HG02763 (cell line): ENCODE results near the gene PEX14.

Experiments used
- ATAC-seq: cut with Tn5 transposase; IDR thresholded peaks from one replicate; pipeline ENCODE4 v1.9.1; 2021; ENCODE audit warnings: mild to moderate bottlenecking, moderate library complexity; ENCODE audit not compliant: unreplicated experiment

Gene PEX14

DNA sequence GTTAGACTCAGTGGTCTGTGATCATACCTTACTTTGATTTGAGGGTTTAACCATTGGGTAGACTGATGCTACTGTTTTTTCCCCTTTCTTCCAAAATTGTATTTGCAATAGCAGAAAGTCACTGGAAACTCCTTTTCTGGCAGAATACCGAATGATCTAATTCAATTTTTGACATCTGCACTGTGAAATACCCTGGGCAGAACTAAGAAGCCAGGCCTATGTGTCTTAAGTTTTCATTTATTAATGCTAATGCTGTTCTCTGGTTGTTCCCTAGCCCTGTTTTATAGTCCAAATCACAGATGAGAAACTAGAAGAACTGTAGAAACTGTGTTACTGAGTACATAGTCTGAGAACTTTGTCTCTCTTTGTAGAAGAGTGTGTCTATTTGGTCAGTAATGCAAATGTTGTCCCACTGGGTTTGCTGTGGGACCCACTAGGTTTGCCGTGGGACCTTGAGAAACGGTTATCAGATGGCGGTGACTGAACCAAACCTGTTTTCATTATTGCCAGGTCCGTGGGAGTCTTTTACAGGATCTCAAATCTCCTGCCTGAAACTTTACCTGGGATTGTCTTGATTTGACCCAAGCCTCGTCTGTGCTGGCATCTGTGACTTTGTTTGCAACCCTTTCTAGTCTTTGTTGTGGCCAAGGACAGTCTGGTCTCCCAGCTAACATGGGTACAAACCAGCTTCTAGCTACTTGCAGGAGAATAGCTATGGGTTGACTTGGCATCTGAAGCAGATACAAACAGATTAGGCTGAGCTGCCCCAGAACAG, 41.4 kb downstream of the PEX14 start:
- no peak for ATAC-seq

DNA sequence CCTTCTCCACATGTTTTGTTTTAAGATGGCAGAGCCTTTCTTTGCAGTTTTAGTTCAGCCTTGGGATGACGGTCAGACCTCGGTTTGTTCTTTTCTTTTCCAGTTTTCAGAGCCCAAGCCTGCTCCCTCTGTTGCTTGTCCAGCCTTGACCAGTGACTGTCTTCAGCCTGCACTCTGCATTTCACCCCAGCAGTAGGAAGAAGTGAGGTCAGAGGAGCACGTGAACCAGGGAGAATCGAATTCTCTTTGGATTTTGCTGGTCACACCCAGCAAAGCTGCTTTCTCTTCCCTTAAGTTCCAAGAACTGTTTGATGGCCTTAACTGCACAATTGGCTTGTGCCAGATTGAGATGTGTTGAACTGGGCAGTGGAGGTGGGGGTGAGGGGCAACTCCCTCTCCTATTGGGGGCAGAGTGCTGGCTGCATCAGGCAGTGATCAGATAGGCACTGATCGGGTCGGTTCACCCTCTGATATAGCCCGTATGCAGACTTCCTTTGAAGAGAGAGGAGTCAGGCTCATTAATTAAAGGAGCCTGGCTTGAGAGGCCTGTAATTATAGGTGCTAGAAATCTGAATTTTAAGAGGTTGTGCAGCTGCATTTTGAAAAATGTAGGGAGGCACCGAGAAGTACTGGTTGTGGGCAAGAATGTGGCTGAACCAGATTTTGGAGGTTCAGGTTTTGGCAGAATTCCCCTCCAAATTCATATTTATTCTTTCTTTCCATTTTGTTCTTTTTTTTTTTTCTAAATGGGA, 42.4 kb downstream of the PEX14 start:
- ATAC-seq, result no peak

DNA sequence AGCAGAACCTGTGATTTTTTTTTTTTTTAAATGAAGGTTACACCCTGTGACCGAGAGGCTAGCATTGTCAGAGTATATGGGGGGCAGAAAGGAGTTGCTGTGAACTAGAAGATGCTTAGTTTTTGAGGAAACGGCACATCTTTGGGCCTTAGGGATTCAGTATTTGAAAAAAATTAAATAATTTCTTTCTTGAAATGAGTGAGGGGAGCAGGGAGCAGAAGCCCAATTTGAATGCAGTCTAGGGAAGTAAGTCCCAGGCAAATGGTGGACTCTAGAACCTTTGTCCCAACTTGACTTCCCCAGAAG, 42.9 kb downstream of the PEX14 start:
- no peak for ATAC-seq

DNA sequence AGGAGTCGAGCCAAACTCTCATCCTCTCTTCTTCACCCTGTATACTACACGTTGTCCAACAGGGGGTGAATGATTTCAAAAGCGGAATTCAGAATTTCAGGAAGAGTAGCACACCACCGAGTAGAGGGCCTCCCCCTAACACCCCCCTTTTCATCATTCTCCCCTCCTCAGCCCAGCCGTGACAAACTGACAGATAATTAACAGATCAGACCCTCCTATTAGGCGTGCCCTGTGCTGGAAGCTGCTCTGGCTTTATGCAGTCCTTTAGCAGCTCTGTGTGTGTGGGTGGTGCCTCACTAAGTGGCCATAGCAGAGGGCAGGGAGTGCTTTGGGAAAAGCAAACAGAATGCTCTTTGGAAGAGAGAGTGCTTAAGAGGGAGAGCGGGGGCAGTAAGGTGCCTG, 44.3 kb downstream of the PEX14 start:
- ATAC-seq, result no peak

DNA sequence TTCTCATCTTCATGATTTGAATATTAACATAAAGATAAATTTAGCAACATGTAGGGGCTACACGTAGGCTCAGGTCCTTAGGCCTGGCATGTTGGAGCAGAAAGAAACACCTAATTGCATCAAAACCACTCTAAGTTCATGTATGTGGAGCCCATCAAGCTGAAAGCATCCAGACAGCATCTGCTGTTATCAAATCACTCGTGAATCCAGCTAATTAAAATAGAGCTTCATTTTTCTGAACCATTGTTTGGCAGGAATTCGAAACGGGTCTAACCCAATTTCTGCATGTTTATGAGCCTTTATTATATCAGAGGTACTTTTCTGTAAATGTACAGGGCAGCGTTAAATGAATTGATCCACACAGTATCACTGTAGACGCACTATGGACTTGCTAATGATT, 45.7 kb downstream of the PEX14 start:
- ATAC-seq, result no peak

DNA sequence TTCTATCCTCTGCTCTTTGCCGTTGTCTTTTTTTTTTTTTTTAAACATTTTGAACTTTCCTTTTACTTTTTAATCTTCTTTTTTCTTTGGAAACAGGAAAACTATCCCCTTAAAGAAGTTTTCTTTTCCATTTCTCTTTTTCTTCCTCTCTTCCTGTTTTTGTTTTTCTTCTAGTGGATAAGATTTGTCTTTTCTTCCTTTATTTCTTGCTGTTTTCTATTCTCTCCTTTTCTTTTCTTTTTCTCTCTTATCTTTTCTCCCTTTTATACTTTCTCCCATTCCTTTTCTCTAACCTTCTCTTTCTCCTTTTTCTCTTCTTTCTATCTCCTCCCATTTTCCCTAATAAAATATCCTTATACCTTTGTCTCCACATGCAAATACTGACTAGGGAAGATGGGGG, 46.2 kb downstream of the PEX14 start:
- ATAC-seq, result no peak

DNA sequence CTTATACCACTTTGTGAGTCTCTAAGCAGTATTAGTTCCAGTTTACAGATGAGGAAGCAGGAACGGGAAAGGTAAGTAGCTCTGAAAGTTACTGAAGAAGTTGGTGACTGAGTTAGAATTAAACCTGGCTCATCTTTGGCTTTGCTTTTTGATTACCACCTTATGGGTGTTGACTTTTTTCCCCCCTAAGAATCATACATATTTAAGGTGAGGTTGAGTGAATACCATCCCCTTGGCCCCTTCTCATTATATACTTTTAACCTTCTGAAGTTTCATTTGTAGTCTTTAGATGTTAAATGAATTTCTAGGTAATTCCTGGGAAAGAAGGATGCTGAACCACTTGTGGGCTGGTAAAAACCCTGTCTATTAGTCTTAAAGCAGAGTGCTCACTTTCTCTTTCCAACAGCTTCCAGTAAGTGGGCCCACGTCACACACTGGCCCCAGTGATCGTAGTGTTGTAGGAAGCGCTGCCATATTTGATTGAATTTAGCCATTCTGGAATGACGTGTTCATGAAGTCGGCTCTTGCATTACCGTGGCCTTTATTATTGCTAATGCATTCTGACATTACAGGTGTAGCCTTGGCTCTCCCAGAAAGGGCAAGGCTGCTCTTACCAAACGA, 46.9 kb downstream of the PEX14 start:
- no peak for ATAC-seq

DNA sequence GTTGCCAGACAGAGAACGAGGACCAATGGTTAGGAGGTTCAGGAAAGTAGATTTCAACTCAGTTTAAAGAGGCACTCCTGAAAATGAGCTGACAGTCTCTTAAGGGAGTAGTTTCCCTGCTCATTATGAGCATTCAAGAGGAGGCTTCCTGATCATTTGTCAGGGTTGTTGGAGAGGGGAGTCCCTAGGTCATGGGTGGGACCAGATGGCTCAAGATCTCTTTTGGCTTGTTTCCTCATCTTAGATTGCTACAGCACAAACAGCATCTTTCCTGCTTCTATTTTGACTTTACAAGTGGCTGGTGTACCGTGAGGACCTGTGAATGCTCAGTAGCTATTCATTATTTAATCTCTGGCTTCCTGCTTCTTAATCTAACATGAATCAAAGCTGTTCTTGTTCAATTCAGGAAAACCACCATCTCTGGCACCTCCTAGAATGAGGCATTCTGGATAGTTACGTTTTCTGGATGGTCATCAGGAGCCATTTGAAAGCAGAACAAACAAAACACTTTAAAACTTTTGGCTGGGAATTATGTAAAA, 47.6 kb downstream of the PEX14 start:
- ATAC-seq, result no peak

DNA sequence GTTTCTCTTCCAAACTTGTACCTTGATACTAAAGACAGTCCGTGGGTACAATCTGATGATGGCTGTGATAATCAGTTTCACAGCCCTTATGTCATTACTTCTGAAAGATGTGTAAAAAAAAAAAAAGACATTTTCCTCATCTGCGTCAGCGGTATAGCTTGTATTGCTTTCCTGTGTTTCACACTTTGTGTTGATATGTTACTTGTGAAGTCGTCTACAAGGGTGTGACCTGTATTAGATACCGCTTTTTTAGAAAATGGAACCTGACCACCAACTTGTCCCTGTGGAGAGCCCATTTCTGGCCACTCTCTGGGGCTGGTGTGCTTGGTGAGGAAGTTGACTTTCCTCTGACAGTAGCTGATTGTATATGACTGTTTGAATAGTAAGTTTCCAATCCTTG, 50.5 kb downstream of the PEX14 start:
- ATAC-seq, result no peak

DNA sequence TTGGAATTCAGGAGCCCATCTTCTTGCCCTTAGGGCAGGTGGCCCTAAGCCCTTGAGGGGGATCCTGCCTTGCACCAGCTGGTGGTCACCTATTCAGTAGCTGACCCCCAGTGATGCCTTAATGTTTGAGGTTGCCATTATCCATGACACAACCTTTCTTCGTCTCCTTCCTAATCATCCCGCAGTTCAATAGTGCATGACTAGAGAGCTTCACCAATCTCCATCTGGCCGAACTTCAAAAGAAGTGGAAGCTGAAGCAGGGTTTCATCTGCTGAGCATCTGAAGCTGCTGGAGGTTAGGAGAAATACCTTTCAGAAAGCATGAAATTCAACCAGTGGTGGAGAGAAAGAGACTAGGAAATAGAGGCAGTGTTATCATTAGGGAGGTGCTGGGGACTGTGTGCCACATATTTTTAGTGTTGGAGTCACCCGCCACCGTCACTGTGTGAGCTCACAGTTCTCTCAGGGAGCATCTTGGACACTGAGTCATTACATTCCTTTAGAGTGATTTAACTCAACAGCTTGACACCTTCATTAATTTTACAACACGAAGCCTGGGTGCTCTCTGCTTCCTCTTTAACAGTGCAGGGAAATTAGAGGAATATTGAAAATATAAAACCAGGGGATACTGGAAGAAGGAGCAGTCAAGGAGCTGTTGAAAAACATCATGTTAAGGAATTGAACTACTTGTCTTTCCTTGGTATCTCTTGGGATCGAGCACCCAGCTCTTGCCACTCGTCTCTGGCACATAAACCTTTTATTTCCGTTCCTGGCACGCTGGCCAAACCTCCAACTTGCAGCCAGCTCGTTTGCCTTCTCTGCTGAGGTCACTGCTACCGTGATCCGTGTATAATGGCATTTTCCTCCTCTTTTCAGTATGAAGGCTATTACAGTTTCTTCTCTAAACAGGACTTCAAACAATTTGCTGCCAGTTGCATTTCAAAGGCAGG, 53.6 kb downstream of the PEX14 start:
- no peak for ATAC-seq

DNA sequence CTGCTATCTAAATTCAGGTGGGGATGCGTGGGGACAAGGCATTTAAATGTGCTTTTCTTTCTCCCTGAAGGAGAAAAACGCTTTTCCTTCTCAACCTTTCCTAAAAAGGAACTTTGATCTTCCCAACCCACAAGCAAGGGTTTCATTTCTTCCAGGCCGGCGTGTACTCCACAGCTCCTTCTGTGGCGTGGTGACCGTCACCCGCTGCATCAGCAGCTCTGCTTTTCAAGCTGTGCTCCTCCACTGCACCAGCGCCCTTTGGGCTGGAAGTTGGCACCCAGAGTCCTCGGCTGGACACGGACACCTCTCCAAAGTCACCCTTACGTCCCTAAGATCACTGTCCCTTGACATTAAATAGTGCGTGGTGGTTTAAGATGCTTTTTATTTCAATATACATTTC, 54.3 kb downstream of the PEX14 start:
- no peak for ATAC-seq

DNA sequence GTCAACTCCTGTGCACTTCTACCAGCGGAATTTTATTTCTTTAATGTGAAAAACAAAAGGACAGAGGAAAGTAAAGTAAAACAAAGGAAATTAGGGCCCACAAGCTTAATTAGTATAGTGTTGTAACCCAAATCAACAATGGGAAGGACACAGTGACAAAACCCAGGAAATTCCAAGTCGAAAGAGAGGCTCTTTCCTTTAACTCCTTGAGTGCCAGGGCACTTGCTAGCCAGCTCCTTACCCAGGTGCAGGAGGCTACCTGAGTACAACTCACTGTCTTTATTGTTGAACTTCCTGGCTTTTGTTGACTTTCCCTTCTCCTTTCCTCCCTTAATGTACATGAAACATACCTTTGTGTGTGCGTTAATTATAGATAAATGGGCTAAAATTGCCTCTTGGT, 55.0 kb downstream of the PEX14 start:
- ATAC-seq, result no peak

DNA sequence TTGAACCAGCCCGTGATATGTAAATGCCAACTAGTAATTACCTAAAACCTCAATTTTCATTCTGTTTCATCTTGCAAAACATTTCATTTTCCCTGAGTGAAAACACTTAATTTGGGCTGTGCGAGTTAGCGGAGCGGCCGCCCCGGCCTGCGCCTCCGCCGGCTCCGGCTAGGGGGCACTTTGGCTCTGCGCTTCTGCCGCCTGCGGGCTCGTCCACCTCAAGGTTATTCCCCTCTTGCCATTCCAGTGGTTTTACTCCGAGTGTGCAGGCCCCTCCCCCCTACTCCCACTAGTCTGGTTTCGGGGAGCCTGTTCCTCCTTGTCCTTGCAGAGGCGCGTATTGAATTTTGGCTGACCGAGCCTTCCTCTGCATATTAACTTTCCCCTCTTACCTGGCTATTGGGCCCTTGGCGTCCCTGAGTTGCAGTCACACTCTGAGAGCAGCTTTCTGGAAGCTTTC, 55.6 kb downstream of the PEX14 start:
- no peak for ATAC-seq

DNA sequence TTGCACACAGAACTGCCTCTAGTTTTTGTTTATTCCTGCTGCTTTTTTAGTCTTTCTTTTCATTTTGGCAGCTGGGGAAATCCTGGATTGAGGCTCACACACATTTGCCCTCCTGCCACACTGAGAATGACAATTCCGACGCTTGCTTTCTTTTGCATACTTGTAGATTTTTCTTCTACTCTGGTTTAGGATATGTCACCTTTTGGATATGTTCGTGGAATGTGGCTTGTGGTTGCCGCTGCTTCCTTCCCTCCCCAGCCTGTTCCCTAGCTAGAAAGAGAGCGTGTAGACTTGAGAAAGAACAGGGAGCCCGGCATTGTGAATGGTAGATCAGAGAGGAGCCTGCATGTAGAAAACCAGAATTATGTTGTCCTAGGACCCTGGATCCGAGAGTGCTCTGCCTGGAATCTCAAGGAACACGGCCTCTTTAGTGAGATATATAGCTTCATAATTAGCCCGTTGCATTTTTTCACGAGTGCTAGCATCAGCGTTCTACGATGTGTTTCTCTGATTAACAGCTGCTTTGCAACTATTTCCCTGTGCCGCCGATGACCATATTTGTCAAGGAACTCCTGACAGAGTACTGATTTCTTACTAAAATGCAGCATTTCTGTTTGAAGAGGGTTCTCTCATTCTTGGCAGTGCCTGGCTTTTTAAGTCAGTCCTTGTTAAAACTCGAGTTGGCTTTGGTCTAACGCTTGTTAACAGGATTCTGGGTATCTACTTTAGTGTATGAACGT, 56.2 kb downstream of the PEX14 start:
- no peak for ATAC-seq

DNA sequence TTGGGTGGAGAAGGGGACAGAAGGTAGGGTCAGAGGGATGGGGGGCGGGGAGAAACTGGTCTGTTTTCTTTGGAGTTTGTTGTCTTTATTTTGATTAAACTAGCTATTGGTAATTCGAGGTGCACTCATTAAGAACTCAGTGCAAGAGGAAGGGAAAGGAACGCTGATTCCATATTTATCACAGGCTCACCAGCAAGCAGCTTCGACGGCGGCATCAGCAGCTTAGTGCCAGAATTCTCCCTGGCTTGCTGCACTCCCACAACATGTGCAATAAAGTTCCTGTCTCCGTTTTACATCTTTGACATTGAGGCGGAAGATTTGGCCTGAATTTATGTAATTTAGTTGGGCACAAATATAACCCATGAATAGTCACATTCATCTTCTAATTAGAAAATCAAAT, 57.6 kb downstream of the PEX14 start:
- no peak for ATAC-seq

DNA sequence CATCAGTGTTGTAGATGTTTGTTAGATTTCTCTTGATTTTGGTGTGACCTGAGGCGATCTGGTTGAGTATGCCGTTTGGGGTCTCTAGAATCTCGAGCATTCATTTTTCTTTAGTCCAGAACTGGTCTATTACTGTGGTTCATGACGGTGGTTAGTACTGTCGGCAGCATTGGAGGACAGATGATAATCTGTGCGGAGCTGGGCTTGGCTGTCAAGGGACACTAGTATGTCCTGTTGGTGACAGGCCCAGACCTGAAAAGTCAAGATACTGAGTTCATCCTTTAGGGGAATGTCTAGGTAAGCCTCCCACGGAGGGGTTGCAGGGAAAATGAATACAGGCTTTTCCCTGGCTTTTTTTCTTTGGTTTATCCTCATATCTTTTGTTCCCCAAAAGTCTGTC, 59.8 kb downstream of the PEX14 start:
- no peak for ATAC-seq

DNA sequence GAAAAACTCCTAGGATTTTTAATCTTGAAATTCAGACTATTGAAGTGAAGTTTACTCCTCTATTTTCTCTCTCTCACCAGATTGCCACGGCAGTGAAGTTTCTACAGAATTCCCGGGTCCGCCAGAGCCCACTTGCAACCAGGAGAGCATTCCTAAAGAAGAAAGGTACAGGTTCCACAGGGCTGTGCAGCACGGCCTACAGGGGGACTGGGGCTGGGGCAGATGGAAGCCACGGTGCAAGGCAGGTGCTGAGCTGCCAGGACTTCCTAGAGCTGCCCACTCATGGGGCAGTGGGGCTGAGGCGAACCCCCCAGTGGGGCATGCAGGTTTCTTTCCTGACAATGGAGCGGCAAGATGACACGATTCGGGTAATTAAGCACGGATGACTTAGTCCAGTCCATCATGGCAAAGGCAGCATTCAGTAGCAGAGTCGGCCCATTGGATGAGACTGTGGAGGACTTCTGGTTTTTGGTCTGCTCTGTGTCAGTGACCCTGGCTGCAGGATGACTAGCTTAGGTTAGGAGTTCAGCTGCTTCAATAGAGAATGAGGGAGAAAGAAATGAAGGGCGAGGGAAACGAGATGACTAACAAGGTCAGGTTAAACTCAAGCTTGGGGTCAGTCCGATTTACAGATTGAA, 61.5 kb downstream of the PEX14 start:
- ATAC-seq, result no peak

DNA sequence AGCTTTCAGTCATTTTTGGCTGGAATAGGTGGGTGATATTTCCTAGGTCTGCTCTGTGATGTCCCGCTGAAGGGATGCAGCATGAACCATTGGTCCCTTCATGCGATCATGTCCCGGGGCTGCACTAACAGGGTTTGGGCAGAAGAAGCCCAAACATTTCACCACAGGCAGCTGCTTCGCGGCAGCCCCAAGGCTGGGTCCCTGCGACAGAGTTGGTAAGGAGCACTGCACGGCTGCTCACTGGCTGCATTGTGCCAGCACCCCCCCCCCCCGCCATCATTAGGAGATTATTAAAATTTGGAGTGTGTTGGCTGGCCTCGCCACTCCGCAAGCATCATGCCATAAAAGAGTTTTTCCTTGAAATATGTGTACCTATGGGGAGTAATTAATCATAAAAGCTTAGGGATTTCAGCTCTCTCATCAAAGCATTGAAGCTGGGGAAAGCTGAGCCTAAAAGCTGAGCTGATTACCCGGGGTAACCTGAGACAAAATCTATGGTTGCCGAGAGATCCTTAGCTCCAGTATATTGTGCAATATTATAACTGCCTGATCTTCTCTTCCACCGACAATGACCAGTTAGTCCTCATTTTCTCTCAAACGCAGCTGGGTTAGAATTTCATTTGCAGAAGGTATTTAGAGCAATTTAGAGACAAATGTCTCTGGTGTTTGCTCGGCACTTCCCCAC, 62.5 kb downstream of the PEX14 start:
- no peak for ATAC-seq
